AG10803 (cell line): ENCODE measurements around the gene ALKBH3.

ENCODE experiments used
- DNase-seq: peaks from one replicate; pipeline ENCODE4 v3.0.0; 2010; ENCODE audit warnings: low read depth
- H3K4me3 ChIP-seq: 2 replicates; pipeline ENCODE4 v1.5.1; 2011; ENCODE audit warnings: mild to moderate bottlenecking, low read length, control low read depth
- TF ChIP-seq, protein P1 (sequence below): conservative IDR thresholded peaks from 2 replicates; pipeline ENCODE4 v1.5.1; 2011; ENCODE audit warnings: mild to moderate bottlenecking, low read length, control low read depth, inconsistent platforms

ALKBH3 gene

DNA sequence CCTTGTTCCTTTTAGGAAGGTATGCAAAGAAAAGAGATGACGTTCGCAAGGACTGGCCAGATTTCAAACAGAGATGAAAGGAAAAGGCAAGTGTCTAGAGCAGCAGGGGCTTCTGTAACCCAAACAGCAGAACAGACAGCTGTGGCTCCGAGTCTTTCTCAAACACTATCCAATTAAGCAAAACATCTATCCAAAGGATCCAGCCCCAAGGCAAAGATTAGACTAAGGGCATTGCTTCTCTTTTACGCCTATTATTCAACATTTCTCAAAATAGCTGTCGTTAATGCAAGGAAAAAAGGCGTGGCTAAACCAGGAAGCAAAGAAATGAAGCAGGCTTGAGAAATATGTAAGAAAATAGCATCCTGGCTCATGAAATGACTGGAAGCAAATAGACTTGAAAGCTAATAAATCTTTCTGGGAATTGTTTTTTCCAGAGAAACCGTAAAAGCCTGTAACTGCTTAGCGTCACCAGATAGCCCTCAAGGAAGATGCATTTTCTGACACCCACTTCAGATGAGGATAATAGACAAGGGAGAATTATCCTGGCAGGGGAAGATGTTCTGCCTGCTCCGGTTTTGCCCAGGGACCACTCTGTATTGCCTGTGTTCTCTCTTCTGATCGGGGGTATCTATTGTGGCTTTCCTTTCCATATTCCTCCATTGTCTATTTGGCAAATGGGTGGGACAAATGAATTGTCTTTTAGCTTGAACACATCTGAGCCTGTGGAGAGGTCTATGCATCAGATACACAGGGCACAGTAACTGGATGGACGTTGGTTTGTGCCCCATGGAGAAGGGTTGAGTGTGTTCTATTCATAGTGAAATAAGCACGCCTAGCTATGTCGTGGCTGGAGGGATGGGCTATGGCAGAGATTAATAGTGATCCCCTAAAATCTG, 82.0 kb downstream of the ALKBH3 start:
- no peak overlapping the region; the same call in 1 of the 2 replicates for H3K4me3 ChIP-seq
- TF ChIP-seq, protein P1, sequence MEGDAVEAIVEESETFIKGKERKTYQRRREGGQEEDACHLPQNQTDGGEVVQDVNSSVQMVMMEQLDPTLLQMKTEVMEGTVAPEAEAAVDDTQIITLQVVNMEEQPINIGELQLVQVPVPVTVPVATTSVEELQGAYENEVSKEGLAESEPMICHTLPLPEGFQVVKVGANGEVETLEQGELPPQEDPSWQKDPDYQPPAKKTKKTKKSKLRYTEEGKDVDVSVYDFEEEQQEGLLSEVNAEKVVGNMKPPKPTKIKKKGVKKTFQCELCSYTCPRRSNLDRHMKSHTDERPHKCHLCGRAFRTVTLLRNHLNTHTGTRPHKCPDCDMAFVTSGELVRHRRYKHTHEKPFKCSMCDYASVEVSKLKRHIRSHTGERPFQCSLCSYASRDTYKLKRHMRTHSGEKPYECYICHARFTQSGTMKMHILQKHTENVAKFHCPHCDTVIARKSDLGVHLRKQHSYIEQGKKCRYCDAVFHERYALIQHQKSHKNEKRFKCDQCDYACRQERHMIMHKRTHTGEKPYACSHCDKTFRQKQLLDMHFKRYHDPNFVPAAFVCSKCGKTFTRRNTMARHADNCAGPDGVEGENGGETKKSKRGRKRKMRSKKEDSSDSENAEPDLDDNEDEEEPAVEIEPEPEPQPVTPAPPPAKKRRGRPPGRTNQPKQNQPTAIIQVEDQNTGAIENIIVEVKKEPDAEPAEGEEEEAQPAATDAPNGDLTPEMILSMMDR = no peak
- DNase-seq = peak; percentile 27

DNA sequence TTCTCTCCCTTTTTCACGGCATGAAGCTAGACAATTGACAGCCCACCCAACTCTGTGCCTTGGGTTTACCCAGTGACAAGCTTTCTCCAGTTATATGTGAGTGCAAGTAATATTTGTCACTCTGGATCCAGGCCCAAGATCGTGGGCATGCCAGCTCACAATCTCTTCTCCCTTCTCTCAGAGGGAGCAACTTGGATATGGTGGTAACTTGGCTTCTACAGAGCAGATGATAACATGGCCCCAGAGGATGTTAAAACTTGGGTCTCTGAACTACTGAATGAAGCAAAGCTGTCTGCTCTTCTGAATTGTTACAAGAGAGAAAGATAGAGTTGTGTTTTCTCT, 82.6 kb downstream of the ALKBH3 start:
- H3K4me3 ChIP-seq = no peak overlapping the region
- no peak for DNase-seq
- TF ChIP-seq, protein P1 = no peak

DNA sequence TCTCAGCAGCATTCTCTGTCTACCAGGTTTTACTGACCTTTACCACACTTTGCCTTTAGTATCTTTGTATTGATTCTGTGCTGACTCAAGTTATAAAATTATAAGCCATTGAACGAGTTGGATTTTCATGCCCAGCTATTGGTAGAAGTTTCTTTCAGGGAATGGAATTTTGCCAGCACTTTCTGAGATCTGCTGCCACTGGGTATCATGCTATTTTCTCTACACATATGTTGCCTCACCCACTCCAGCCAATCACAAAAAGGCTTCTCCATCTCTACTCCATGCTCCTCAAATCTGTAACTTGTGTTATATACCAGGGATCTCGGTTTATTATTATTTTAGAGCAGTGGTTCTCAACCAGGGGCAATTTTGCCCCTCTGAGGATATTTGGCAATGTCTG, 87.0 kb downstream of the ALKBH3 start:
- TF ChIP-seq, protein P1 = no peak
- DNase-seq = no peak
- H3K4me3 ChIP-seq = no peak overlapping the region

DNA sequence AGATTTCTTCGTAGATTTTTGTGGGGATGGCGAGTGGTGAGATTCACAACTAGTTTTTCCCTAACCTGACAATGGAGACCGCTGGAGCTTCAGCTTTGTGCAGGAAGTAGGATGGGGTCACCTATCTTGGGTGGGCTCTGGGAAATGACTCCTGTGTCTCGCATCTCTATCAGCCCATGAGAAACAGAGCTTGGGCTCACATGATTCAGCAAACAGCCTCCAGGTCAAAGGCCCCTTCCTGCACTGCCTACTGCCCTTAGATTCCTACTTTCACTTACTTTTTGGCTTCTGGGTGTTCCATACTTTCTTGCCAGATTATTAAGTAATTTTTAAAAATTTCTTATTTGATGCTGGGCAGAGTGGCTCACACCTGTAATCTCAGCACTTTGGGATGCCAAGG, 88.1 kb downstream of the ALKBH3 start:
- no peak overlapping the region for H3K4me3 ChIP-seq
- TF ChIP-seq, protein P1 = no peak
- no peak for DNase-seq

DNA sequence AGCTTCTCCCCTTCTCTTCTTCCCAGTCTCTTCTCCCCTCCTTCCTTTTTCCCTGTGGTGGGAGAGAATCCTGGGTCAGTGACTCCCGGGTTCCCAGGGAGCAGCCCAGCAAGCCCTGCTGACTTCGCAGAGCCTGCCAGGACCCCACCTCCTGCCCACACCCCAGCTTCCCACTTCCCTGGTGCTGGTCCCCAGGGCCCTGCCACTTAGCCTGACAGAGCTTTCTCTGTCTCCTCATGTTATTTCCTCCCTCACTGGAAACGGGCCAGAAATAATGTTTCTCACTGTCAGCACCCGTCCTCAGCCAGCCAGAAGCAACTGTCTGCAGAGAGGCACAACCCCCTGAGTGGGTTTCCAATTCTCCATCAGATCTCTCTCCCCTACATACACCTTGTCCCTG, 88.9 kb downstream of the ALKBH3 start:
- TF ChIP-seq, protein P1 = no peak
- H3K4me3 ChIP-seq = no peak overlapping the region
- DNase-seq = no peak
